HL-60/S4 treated with retinoic acid at 250 ng/mL for 4 days and 3 days (cell line): ENCODE data around the gene OSBPL9.

Experiments used
- in situ Hi-C: fragments of 300-500 bp; cut with MboI; formaldehyde crosslinking; loops from 2 replicates; pipeline ENCODE4 v1.7.0; 2022; ENCODE audit warnings: low sequenced_read_pairs

OSBPL9 gene, protein sequence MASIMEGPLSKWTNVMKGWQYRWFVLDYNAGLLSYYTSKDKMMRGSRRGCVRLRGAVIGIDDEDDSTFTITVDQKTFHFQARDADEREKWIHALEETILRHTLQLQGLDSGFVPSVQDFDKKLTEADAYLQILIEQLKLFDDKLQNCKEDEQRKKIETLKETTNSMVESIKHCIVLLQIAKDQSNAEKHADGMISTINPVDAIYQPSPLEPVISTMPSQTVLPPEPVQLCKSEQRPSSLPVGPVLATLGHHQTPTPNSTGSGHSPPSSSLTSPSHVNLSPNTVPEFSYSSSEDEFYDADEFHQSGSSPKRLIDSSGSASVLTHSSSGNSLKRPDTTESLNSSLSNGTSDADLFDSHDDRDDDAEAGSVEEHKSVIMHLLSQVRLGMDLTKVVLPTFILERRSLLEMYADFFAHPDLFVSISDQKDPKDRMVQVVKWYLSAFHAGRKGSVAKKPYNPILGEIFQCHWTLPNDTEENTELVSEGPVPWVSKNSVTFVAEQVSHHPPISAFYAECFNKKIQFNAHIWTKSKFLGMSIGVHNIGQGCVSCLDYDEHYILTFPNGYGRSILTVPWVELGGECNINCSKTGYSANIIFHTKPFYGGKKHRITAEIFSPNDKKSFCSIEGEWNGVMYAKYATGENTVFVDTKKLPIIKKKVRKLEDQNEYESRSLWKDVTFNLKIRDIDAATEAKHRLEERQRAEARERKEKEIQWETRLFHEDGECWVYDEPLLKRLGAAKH

DNA sequence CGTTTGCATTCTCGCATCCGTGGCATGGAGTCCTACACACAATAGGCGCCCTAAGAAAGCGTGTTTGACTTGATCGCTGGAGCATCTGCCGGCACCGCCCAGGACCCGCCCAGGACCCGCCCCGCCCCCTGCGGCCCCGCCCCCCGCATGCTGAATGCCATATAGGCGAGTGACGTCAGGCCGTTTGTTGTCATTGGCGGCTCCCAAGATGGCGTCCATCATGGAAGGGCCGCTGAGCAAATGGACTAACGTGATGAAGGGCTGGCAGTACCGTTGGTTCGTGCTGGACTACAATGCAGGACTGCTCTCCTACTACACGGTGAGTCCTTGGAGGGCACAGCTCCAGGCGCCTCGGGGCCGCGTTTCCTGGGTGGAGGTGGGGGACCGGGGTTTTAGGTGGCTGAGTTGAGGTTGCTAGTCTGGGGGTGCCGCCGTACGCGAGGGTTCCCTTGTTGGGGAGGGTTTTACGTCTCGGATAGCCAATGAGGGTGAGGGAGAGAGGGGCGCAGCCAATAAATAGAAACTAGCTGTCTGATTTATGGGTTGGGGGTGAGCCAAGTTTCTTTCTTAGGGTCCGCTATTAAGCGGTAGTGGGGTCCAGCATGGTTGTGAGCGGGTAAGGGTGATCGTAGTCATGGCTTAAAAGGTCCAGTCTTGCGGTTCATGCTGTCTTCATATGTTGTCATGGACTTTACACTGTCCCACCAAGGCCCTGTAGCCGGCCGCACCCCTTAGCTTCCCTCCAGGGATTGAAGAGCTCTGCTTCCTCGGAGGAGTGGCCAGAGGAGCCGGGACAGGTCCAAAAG is at the start of gene OSBPL9:
TSS of gene OSBPL9 (plus strand) at position 190 of the 806 bp plus-strand sequence. CDS start at position 209, 19 bp downstream.
- in situ Hi-C loops = no loop called here

DNA sequence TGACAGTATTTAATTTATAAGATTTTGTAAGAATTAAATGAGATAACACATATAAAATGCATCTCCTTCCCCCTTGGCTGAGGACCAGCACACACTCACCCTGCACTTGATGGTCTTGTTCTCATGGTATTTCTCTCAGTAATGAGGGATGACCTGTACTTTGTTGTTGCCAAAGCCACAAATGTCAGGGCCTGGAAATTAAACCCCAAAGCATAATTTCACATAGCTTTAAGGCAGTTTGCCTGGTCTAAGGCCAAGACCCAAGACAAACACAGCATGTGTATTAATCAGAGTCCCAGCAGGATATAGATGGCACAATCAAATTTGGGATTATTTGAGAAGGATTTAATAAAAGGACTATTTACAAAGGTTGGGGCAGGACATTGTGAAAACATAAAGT is 49.2 kb upstream of the OSBPL9 start:
- in situ Hi-C loops = no loop called here

DNA sequence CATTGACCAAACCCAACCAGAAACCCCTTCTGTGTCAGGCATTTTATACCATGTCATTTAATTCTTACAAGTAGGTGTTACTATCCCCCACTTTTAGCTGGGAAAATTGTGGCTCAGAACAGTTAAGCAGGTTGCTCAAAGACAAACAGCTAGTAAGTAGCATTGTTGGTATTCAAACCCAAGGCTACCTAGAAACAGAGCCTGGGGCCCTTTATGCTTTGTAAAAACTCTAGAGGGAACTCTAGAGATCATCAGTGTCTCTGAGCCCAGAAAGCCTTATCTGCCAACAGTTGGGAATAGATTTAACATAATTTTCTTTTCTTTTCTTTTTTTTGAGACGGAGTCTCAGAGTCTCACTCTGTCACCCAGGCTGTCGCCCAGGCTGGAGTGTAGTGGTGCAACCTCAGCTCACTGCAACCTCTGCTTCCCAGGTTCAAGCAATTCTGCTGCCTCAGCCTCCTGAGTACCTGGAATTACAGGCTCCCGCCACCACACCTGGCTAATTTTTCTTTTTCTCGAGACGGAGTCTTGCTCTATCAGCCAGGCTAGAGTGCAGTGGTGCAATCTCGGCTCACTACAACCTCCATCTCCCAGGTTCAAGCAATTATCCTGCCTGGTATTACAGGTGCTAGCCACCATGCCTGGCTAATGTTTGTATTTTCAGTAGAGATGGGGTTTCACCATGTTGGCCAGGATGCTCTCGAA is 48.5 kb upstream of the OSBPL9 start:
- in situ Hi-C loops = no loop called here

DNA sequence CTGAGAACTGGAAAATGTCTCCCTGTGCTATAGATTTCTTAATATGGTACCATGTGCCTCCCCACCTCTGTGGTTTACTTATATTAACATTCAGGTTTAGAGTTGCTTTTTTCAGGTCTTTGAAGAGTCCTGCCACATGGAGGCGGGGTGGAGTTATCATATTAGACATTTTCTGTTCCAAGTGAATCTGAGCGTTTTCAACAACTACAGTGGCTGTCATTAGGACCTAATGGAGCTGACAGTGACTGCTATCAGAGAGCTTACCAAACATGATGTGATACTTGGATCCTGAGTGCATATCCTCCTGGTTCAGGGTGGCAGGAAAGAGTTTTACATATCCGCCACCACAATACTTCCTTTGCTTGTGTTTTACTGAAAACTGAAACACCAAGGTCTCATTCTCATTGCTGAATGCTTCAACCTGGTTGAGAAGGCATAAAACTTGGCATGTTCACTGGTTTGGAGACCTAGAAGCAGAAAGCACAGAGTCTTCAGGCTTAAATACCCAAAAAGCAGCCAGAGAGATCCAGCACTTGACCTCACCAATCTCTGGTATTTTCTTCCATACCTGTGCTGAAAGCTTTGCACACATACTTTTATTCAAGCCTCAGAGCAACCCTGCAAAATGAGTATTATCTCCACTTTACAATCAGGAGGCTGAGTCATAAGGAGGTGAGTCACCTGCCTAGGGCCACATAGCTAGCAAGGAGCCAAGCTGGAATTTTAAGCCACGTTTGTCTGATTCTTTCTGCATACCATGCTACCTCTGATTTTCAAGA is 47.4 kb upstream of the OSBPL9 start:
- in situ Hi-C loops = no loop called here

DNA sequence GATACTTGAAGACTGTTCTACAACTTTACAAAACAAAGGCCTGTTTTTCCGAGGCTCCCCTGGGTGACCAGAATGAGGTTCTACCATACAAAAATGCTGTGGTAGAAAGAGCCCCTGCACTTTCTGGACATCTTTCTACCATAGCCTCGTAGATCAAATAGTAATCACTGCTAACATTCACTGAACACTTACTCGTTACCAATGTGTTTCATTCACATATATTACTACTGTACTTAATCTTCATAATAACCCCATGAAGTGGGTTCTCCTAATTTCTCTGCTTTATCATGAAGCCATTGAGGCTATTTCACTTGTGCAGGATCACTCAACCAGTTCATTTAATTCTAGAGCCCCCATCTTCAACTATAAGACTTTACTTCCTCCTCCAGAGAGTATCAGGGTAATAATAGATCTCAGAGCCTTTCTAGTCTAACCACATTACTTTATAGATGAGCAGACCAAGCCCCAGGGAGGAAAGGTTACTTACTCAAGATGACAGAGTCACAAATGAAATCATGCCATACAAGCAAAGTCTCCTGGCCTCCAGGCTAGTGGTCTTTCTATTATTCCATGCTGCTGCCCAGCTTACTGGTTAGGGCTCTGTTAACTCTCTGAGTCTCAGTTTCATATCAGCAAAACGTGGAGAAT is 46.7 kb upstream of the OSBPL9 start:
- in situ Hi-C loops = no loop called here

DNA sequence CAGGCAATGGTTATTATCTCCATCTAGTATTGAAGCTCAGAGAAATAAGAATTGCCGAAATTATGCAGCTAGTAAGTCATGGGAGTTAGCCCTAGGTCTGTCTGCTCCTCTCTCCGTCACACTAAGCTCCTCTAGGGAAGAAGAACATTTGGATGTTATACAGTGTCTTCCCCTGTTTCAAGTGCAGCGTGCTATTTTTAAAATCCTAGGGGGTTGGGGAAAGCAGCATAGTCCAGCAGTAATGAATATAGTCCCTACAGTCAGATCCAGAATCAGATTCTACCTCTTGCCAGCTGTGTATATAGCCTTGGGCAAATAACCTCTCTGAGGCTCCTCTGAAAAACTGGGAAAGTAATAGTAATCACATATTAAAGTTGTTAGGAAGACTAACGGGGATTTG is 44.5 kb upstream of the OSBPL9 start:
- in situ Hi-C loops = no loop called here

DNA sequence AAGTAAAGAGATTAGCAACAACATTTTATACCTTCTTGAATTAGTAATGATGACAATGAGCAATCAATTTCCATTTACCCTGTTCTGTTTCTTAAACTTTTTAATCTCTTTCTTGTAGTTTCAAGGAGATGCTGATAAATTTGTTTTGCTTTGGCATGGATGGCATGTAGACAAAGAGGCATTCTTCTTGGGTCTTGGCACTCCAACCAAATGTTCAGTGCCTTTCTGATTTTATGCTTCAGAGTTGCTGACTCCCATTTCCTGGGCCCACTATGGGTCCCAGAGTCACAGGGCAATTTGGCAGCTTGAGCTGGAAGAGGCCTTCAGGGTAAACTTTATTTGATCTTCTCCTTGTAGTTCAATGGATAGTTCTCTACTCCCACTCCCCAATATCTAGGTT is 42.1 kb upstream of the OSBPL9 start:
- in situ Hi-C loops = no loop called here

DNA sequence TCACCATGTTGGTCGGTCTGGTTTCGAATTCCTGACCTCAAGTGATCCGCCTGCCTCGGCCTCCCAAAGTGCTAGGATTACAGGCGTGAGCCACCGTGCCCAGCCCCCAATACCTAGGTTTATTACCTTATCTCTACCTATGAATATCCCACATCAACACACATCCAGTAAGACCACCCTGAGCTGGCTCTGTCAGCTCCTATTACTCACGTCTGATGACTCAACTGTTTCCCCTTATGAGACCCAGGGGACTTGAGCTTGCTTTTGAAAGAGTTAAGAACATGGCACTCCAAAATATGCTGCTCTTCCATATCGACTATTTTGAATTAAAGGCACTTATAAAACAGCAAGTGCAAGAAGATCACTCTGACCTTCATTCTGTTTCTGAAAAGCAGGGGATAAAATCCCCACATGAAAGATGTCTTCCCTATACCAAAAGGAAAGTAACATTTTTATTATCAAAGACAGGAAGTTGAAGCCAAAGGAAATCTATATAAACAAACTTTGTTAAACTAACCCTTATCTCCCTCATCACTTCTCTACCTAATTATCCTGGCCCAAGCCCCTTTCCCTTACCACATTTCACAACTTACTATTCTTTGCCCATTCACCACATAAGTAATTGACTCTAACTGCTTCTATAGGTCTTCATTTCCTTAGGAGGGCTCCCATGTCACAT is 41.3 kb upstream of the OSBPL9 start:
- in situ Hi-C loops = no loop called here

DNA sequence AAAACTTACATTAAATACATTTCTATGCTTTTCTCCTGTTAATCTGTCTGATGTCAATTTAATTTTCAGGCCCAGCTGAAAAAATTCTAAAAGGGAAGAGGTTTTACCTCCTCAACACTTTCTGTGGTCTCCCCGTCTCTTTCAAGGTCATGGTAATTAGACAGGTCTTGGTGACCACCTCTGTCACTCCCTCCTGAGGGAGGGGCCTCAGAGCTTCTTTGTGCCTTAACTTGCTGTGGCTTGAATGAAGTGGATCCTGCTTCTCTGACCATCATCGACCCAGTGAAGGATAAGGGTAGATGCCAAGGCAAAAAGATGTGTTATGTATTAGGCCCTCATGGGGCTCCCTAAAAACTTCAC is 40.8 kb upstream of the OSBPL9 start:
- in situ Hi-C loops = no loop called here

DNA sequence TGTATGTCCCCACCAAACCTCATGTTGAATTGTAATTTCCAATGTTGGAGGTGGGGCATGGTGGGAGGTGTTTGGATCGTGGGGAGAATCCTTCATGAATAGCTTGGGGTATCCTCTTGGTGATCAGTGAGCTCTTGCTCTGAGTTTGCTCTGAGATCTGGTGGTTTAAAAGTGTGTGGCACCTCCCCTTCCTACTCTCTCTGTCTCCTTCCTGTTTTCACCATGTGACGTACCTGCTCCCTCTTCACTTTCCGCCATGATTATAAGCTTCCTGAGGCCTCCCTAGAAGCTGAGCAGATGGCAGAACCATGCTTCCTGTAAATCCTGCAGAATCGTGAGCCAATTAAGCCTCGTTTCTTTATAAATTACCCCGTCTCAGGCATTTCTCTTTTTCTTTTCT is 40.0 kb upstream of the OSBPL9 start:
- in situ Hi-C loops = no loop called here

DNA sequence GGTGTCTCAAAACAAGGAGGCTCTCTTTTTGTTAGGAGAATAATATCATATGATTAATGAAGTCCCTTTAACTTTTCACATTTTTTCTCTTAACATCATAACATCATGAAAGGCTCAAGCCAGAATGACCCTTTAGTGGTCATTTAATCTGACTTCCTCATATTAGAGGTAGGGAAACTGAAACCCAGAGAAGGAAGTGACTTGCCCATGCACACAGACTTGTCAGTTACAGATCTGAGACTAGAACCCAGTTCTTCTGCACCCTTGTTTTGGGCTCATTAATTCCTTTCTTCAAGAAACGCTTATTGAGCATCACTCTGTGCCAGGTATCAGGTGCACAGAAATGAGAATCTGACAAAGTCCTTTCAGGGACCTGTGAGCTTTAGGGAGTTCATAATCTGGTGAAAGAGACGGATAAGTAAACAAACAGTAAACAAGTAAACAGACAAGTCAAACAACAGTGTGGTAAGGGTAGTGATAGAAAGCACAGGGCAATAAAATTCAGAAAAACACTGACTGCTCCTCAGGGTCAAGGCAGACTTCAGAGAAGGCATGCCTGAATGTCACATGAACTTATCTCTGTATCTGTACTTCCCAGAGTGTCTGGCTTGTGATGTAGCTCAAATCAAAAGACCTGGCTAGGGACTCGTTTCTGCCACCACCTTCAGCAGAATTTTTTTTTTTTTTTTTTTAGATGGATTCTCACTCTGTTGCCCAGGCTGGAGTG is 38.3 kb upstream of the OSBPL9 start:
- in situ Hi-C loops = no loop called here

DNA sequence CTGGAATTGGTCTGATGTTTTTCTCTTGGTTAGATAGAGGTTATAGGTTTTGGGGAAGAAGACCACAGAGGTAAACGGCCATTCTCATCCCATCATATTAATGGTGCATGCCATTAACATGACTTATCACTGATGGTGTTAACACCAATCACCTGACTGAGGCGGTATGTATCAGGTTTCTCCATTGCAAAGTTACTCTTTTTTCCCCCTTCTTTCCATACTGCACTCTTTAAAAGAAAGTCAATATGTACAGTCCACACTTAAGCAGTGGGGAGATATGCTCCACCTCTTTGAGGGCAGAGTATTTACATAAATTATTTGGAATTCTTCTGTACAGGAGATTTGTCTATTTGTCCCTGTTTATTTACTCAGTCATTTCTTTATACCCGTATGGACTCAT is 35.7 kb upstream of the OSBPL9 start:
- in situ Hi-C loops = no loop called here

DNA sequence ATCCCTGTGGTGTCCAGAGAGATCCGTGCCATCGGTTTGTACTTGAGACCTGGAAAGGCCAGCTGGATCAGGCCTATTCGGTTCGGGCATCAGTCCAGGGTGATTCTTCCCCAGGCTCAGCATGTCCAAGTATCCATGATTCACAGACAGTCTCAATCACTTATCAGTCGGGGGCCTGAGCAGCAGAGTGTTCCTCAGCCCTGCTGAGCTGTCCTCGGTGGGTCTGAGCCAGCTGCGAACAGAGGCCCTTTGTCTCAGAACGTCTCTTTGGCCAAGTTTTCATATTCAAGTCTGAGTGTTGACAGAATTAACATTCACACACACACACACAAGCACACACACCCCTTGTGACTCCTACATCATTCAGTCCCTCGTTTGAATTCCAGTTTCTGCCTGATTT is 33.4 kb upstream of the OSBPL9 start:
- in situ Hi-C loops = no loop called here

DNA sequence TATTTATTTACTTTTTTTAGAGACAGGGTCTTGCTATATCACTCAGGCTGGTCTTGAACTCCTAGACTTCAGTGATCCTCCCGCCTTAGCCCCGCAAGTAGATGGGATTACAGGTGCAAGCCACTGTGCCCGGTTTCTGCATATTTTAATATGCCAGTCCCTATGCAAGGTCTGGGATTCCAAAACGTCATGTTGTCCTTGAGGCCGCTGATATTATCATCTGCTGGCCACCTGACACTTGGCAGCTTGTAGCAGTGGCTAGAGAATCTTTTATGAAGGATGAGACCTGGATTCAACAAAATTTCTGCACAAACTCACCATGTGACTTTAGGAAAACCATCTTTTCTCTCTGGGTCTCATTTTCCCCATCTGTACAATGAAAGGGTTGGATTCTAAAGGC is 32.9 kb upstream of the OSBPL9 start:
- in situ Hi-C loops = no loop called here

DNA sequence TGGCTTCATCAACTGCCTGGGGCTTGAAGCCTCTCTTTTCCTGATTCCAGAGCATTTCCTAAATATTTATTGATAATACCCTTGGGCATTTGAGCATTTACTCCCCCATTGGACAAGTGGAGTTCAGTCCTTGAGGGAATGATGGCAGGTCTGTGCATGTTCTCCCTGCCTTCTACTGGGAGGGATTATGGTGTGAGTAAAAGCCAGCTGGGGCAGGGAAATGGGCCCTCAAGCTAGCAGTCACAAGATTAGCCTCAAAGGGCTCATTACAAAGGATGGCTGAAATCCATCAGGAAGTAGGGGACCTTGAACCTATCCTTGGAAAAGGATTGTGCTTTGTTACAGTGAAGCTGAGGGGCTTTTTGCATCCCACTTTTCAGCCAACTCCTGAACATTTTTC is 24.2 kb upstream of the OSBPL9 start:
- in situ Hi-C loops = no loop called here

DNA sequence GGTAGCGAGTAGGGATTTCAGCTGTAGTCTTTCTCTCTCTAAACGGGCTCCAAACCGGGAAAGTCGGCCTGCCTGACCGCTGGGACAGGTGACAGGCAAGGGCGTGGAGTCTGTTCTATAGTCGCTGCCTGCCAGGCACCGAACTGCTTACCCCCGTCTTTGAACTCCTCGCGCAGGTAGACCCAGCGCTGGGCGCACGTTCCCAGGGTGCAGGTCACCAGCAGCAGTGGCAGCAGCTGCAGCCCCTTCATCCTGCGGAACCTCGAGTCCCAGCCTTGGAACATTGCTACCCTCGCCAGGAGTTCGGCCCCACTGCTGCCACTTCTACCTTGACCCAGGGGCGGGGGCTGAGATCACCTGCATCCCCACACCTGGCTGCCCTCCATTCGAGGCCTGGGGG is 22.2 kb upstream of the OSBPL9 start:
- in situ Hi-C loops = no loop called here

DNA sequence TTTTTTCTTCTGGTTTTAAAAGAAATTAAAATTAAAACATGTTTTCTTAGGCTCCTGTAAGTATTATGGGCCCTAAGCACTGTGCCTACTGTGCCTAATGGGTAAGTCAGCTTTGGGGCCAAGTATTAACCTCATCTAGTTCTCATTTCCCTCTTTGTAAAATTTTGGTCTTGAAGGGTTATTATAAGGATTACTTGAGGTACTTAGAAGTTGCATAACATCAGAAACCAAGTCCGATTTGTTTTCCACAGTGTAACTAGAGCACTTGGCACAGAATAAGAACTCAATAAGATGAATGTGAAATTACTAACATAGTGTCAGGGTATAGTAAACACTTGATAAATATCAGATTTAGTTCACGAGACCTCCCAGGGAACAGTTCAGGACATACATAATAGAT is 16.4 kb upstream of the OSBPL9 start:
- in situ Hi-C loops = no loop called here

DNA sequence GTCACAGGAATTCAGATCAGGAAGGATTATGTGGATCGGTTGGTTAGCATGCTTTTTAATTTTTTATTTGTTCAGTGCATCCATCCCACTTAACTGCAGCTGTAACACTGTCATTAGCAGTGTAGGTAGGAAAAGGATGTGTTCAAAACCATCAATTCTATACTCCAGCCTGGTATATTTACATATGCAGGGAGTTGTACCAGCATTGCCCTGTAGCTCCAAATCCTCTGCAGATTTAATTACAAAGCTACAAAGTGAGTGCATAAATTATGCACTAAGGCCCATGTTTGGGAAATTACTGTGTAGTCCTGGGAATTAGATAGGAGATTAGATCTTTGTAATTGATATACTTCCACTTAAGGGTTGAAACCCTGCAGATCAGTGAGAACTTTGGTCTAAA is 15.9 kb upstream of the OSBPL9 start:
- in situ Hi-C loops = no loop called here
